ENCODE data around the gene BMP6.
A peak's percentile ranks its signal among the peaks of the same experiment; 100 is the strongest.

Gene BMP6

DNA sequence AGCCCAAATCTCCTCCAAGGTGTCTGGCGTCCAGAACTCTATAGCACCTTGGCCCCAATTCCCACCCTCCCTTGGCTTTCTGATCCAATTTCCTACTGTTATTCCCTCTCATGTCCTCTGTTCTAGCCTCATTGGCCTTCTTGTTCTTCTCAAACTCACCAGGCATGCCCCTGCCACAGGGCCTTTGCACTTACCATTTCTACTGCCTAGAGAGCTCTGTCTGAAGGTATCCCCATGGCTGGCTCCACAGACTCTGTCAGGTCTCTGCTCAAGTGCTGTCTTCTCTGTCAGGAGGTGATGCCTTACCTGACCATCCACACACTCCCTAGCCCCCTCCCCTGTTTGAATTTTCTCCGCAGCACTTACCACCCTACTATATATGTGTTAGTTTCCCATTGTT, 5.6 kb upstream of the BMP6 start:
- no peak for DNase-seq

DNA sequence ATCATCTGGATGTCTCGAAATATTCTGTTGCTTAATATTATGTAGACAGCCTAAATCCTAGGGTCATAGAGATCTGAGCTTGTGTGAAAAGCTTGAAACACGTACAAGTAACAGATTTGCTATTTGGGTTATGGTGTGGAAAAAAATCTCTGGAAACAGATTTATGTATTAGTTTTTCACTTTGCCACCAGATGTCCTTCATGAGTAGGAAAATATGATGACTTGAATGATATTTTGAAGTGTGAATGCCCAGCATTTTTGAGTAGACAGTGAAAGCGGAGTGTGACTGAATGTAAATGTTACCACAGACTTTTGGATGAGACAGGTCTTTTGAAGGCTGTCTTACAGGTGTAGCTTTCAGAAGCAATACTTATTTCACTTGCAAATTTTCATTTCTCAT, 4.2 kb upstream of the BMP6 start:
- peak; percentile 26 to 35 for DNase-seq

DNA sequence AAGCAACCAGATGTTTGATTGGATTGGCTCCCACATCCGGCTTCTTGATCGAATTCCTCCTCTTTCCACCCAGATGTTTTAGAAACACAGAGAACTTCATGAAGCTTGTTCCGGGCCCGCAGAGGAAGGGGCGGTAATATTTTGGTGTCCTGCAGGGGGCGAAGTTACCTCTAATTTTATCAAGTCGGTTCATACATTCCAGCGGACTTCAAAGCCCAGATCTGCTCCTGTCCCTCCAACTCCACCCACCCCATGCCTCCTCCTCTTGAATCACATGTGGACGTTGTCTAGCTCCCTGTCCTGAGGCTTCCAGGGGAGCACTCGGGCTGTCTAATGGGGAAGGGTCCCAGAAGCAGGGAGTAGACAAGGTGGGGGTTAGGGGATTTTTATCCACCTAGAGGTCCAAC, 2.9 kb upstream of the BMP6 start:
- DNase-seq, result peak; percentile 53 to 93

DNA sequence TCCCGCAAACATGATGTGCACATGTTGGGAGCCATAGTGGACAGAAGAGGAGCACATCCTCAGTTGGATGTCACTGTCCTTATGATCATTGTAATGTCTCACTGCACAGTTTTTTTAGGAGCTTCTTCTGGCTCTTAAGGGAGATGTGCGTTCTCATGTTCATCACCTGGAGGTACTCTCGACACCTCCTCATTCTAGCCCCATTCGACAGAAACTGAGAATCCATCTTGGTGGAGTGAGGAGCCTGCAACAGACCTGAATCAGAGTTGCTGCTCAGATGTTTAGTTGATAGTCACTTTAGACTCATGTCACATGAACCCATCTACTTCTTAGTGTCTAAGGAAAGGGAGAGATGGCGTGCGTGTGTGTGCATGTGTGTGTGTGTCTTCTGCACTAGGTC, 2.3 kb upstream of the BMP6 start:
- no peak for DNase-seq

DNA sequence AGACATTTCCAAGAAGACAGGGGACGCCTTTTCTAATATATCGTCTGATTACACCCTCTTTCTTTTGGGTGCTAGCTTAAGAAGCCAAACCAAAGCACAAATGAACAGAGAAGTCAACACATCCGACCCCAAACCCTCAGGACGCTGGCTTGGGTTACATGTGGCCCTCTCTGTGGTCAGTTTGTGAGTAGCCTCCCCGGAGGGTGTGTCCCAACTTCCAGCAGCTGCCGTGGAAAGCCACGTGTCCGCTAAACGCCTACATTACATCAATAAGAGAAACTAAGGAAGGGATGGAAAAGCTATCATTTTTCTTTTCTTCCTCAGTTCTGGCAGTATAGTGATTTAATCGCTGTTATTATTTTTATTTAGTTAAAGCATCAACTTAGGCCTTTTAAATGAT, 487 bp upstream of the BMP6 start:
- DNase-seq, result no peak

DNA sequence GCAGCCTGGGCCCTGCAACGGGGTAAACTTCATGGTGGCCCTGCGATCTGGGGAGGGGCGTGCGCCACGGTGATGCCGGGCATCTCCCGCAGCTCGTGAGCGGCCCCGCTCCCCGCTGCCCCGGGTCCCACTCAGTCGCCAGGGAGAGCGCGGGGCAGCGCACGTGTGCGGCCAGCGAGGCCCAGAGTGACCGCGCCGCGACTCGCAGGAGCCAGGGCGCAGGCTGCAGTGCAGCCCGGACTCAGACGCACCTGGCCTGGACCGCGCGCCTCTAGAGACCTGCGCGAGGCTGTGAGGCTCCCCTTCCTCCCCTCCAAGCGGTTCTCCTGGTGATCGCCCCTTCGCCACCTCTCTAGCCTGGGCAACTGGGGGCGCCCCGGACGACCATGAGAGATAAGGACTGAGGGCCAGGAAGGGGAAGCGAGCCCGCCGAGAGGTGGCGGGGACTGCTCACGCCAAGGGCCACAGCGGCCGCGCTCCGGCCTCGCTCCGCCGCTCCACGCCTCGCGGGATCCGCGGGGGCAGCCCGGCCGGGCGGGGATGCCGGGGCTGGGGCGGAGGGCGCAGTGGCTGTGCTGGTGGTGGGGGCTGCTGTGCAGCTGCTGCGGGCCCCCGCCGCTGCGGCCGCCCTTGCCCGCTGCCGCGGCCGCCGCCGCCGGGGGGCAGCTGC, 652 bp downstream of the BMP6 start:
- no peak for DNase-seq

DNA sequence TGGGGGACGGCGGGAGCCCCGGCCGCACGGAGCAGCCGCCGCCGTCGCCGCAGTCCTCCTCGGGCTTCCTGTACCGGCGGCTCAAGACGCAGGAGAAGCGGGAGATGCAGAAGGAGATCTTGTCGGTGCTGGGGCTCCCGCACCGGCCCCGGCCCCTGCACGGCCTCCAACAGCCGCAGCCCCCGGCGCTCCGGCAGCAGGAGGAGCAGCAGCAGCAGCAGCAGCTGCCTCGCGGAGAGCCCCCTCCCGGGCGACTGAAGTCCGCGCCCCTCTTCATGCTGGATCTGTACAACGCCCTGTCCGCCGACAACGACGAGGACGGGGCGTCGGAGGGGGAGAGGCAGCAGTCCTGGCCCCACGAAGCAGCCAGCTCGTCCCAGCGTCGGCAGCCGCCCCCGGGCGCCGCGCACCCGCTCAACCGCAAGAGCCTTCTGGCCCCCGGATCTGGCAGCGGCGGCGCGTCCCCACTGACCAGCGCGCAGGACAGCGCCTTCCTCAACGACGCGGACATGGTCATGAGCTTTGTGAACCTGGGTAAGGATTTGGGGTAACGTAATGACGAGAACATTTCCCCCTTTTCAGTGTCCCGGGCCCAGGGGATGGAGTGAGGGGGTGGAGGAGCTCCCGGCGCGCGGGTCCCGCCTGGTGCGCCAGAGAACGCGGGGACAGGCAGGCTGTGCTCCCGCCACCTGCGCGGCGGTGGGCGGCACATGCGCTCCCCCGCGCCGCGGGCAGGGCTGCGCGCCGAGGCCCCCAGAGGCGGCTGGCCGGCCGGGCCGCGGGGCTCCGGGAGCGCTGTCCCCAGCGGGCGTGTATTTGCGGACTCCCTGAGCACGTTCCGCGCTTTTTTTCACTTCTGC, 1.4 kb downstream of the BMP6 start:
- DNase-seq, result peak in 1 of 2 donors; percentile 4

DNA sequence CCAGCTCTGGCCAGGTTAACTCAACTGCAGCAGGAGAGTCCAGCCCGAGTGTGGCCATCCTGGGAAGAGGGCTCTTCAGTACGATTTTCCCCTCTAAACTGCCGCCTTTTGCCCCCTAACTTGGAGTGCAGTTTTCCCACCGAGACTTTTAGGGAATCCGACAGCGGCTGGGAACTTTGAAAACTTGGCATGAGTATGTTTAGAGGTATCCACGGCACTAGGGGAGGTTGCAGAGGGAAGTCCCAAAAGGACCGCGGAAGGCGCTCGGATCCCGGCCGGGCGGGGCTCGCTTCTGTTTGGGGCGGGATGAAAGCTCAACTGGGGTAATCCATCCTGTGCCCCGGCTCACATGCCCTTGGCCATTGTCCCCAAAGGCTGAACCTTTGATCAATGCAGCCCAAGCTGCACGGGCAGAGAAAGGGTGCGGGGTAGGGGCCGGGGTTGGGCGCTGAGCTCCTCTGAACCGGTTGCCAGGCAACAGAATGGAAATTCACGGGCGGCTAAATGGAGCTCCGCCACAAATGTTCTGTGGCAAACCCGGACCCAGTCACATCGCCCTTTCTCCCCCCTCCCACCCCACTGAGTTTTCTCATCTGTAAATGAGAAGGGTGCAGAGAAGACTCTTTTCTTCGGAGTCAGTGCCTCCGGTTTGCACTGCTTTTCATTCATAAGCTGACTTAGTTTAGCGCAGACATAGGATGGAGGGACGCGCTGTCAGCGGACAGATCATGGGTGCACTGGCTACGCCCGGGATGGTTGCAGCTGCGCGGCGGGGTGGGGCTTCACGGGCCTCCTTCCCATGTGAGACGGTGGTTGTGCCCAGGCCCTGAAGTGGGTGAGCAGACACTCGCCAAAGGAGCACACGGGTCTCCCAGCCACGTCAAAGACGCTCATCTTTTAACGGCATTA, 2.3 kb downstream of the BMP6 start:
- peak; percentile 12 to 17 for DNase-seq

DNA sequence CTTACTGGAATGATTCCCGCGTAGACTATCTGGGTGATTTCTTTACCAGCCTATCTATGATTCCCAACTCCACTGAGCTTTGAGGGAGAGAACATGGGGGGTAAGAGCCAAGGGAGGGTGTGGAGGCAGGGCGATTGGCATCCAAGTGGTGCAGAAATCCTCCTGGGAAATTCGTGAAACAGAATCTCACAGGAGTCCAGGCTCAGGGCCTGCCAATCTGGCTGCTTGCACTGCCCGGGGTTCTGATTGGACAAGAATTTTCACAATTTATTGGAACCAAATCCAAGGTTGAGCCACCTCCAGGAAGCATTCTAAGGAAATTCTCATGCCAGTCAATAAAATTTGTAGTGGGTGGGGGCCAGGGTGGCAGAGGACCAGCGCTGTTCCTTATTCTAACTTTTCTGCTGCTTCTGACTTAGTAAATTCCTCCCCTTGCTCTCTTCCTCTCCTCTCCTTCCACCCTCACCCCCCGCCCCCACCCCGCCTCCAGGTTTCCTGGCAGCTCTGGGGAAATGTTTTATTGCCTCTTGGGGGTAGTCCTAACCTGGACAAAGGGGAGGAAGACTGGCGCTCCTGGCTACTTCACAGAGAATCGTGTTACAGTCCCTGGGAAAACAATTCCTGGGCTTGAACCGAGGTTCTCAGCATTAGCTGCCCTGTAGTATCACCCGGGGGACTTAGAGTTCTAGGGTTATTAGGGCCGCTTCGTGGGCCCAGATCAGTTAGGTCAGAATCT, 3.1 kb downstream of the BMP6 start:
- peak in 1 of 2 donors; percentile 12 for DNase-seq

DNA sequence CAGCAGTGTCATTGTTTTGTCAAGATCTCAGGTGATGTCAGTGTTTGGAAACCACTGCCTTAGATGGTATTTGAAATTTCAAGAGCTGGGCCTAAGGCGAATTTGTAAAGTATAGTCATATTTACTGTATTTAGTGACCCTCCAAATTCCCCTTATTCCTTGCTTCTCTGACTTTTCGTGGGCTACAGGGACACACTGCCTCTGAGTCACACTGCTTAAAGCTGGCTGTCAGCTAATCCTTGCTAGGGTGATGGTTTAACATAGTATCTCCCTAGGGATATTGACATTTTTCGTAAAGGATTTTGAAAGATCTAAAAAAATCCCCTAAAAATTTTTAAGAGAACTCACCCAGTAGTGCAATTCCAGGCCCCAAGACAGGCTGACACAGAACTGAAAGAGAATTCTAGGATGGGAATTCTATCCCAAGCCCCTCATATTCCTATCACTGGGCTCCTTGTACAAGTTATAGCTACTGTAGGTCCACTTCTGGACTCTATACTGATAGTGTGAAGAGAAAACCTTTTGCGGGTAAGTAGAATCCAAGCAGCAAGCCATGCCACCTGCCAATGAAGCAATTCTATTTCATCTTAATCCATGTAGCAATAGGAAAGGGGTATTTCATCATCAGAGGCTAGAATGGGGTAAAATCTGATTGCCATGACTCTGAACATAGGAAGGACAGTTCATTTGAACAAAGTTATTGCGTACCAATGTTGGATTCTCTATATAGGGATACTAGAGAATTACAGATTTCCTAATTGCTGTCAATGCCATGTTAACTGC, 4.3 kb downstream of the BMP6 start:
- DNase-seq, result peak; percentile 47 to 87

DNA sequence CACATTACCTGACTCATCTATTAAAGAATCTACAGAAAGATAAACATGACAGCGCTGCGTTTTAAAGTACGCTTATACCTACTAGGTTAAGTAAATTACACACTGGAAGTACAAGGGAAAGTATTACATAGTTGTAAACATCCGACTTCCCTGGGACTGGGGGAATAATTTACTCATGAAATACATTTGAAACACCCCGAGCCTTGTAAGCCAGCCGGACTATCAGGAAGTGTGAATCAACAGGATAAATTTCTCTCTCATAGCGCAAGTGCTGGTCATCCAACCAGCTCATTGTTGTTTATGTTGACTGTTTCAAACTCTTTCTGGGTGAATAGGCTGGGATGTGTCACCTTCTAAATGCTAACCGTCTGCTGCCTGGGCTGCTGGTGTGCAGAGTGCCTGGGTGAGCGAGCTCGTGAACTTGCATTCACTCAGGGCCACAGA, 4.9 kb downstream of the BMP6 start:
- peak; percentile 23 to 41 for DNase-seq

DNA sequence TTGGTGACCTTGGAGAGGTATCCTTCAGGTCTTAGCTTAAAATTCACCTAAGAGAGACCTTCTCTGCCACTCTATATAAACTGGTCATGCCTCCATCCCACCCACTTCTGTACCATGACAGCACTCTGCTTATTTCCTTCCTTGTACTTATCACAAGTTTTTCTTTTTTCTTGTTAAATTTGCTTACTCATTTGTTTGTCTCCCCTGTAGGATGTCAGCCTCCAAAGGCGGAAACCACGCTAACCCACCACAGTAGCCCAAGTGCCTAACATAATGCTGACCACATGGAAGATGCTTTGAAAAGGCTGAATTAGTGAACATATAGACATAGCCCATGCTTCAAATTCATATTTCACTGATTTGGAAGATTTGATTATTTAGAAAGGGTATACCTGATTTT, 5.4 kb downstream of the BMP6 start:
- peak in 1 of 2 donors; percentile 29 for DNase-seq

DNA sequence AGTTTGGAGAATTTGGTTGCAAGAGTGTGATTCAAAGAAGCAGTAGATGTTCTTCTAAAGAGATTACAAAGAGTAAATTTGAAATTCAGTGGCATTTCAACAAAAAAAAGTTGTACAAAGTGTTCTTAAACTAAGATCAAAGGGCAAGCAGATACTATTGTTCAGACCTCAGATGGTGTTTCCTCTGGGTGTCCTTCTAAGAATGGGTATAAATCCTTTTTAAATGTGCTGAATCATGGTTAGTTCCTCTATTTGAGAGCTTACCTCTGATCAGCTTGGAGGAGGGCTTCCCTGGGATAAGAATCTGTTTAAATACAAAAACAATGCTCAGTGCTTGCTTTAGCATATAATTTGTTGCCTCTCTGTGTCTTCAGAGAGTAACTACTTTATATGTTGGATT, 6.3 kb downstream of the BMP6 start:
- DNase-seq, result peak; percentile 29 to 30

DNA sequence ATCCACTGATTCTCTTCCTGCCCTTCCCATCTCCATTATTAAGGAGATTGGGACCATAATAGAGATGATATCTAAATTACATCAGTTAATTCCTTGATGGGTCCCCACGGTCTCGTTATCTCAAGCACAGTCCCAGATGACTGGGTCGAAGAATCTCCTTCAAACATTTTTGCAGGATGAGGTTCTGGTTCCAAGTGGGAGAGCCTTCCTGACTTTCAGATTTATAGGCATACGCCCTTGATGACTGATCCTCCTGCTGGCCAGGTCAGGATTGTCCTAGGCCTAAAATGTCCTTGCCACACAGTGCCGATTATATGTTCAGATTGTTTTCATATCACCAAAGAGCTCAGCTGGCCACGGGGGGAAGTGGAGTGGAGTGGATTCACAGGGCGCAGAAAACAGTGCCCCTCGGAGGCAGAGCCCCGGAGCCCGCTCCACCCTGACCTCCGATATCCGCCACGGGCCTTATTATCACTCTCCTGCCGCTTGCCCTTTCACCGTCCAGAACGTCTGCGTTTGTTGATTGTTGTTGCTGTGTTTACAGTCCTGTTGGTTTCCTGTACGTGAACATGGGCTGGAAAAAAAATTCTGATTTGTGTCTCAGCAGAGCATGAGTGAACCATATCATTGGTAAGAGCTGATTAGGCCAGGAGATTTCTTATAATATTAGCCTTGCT, 8.9 kb downstream of the BMP6 start:
- DNase-seq, result no peak

DNA sequence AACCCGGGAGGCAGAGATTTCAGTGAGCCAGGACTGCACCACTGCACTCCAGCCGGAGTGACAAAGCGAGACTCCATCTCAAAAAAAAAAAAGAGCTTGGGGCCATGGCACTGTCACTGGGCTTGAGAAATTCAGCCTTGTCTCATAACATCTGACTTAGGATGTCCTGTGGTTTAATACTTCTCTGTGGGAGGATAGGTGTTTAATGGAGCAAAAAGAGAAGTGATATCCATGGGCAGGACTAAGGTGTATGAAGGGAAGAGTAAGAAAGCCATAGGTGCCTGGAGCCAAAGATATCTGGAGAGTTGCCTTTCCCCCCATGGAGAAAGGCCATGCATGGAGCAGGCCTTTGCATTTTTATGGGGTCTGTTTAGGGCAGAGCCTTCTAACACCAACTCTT, 11.2 kb downstream of the BMP6 start:
- no peak for DNase-seq

DNA sequence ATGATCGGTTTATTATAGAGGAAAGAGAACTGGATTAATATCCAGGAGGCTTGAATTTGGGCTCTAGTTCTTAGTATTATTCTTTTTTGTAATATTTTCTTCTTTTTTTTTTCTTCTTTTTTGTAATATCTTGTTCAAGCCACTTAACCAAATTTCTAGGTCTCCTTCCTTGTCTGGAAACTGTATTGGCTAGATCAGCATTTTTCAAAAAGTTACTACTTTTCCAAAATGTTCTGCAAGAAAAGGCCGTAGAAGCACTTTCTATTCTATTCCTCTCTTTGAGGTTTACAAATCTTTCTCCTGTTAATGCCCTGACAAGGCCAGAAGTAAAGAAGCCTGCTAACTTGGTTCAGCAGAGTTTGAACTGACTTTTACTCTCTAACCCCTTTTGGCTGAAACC, 12.0 kb downstream of the BMP6 start:
- DNase-seq, result no peak

DNA sequence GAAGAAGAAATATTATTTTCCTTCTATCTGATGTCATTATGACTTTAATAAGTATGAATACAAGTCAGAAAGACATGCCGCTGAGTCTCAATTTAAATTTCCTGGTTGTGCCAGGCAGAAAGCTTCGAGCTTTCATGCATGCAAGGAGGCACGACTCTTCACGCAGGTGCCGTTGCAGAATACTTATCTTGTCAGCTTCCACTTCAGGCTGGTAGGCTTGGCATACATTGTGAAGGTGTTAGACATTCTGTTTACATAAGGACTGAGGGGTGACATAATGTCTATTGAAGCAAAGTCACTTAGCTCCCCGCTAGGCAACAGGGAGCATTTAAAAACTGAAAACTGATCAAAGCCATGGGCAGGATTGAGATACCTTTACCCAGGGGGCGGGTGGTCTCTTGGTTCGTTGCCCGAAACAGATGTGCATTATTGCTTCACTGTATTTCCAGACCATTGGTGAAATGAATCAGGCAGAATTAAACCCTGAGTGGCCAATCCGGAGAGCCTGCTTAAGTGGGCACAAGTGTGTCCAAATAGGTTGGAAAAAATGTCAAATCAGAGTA, 16.4 kb downstream of the BMP6 start:
- no peak for DNase-seq

DNA sequence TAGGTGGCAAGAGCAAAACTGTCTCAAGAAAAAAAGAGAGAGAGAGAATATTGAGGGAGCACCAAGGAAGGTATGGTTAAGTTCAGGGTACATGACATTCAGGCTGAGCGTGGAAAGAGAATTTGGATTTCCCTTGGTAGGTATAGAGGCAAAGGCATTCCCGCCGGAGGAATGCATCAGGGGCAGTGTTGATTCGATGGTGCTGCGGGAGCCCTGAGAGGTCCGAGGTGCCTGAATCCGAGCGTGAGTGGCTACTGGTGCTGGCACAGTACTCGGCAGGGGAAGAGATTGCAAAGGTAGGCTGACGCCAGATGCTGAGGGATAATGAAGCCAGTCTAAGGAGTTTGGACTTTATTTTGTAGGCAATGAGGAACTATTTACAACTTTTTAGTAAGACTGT, 20.0 kb downstream of the BMP6 start:
- no peak for DNase-seq

DNA sequence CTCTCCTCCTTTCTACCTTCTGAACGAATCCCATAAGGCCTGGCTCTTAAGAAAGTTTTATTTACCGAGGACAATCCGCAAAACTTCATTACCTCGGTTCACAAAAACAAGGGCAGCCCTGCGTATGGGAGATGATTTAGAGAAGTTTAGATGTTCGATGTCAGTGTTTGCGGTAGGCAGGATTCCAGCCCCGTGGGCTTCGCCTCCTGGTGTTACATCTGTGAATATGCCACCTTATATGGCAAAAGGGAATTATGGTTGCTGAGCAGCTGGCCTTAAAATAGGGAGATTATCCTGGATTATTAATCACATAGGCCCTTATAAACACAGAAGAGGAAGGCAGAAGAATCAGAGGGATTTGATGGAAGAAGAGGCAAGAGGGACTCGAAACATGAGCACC, 21.1 kb downstream of the BMP6 start:
- DNase-seq, result no peak

DNA sequence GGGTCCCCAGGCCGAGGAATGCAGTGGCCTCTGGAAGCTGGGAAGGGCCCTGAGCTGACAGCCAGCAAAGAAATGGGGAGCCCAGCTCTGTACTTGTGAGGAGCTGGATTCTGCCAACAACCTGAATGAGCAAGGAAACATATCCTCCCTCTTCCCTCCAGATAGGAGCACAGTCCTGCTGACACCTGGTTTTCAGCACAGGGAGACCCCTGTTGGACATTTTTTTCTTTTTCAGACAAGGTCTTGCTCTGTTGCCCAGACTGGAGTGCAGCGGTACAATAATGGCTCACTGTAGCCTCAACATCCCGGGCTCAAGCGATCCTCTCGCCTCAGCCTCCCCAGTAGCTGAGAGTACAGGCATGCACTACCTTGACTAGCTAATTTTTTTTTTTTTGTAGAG, 21.5 kb downstream of the BMP6 start:
- no peak for DNase-seq

Measured in inflammatory macrophage treated with lipopolysaccharide for 1 hour (primary cell).